ENCODE results near the gene MIR17HG. TPM values are rescaled to one million over a fixed set of nuclear protein-coding genes. Genes with fewer than 3 reads are reported as not detected.

Gene MIR17HG
- total RNA-seq, 1 donor from 2014 or later, result 0.82 TPM

GRCh38 chr13:91359631-91360030 lies 12.1 kb downstream of the MIR17HG start:
- H3K9me3 Mint-ChIP-seq (ENCODE audit: low read depth), result no peaks in the 10 kb centered on the region
- no peak for TF ChIP-seq CTCF (IDR thresholded peaks at IDR 0.05)
- no peaks in the 10 kb centered on the region for H3K27me3 Mint-ChIP-seq (ENCODE audit: low read depth)
- H3K36me3 Mint-ChIP-seq (ENCODE audit: low read depth), result peaks cover 13% of the 10 kb centered on the region
- no peak overlapping the region for H3K4me3 Mint-ChIP-seq (ENCODE audit: unreplicated experiment)
- H3K4me1 Mint-ChIP-seq (ENCODE audit: low read depth), result peaks cover 30% of the 10 kb centered on the region
- H3K27ac Mint-ChIP-seq (ENCODE audit: unreplicated experiment), result peak overlapping the region; percentile 24
- no peak for DNase-seq (ENCODE audit: low spot score)

GRCh38 chr13:91360246-91360751 lies 12.8 kb downstream of the MIR17HG start:
- no peak for DNase-seq (ENCODE audit: low spot score)
- Mint-ChIP-seq H3K27ac (ENCODE audit: unreplicated experiment) (no peak overlapping the region), H3K27me3 (ENCODE audit: low read depth) (no peaks in the 10 kb centered on the region), H3K4me3 (ENCODE audit: unreplicated experiment) (no peak overlapping the region), H3K36me3 (ENCODE audit: low read depth) (peaks cover 8% of the 10 kb centered on the region), H3K4me1 (ENCODE audit: low read depth) (peaks cover 25% of the 10 kb centered on the region), H3K9me3 (ENCODE audit: low read depth) (no peaks in the 10 kb centered on the region)
- TF ChIP-seq CTCF (IDR thresholded peaks at IDR 0.05), result no peak

GRCh38 chr13:91361755-91362271 lies 14.3 kb downstream of the MIR17HG start:
- Mint-ChIP-seq H3K4me1 (ENCODE audit: low read depth) (peaks cover 25% of the 10 kb centered on the region), H3K4me3 (ENCODE audit: unreplicated experiment) (no peak overlapping the region), H3K36me3 (ENCODE audit: low read depth) (peaks cover 2% of the 10 kb centered on the region), H3K27me3 (ENCODE audit: low read depth) (no peaks in the 10 kb centered on the region), H3K27ac (ENCODE audit: unreplicated experiment) (no peak overlapping the region), H3K9me3 (ENCODE audit: low read depth) (no peaks in the 10 kb centered on the region)
- no peak for TF ChIP-seq CTCF (IDR thresholded peaks at IDR 0.05)
- DNase-seq (ENCODE audit: low spot score), result no peak

- H3K9me3 Mint-ChIP-seq (ENCODE audit: low read depth), result no peaks in the 10 kb centered on the region
- TF ChIP-seq CTCF (IDR thresholded peaks at IDR 0.05), result no peak
- H3K27me3 Mint-ChIP-seq (ENCODE audit: low read depth), result no peaks in the 10 kb centered on the region
- H3K36me3 Mint-ChIP-seq (ENCODE audit: low read depth), result no peaks in the 10 kb centered on the region
- H3K4me1 Mint-ChIP-seq (ENCODE audit: low read depth), result peaks cover 17% of the 10 kb centered on the region
- DNase-seq (ENCODE audit: low spot score), result no peak
- H3K27ac Mint-ChIP-seq (ENCODE audit: unreplicated experiment), result no peak overlapping the region
- H3K4me3 Mint-ChIP-seq (ENCODE audit: unreplicated experiment), result no peak overlapping the region
These were observed 15.4 kb downstream of the MIR17HG start for GRCh38 chr13:91362908-91363307.

- no peaks in the 10 kb centered on the region for H3K36me3 Mint-ChIP-seq (ENCODE audit: low read depth)
- H3K4me1 Mint-ChIP-seq (ENCODE audit: low read depth), result peaks cover 14% of the 10 kb centered on the region
- no peak for TF ChIP-seq CTCF (IDR thresholded peaks at IDR 0.05)
- no peaks in the 10 kb centered on the region for H3K9me3 Mint-ChIP-seq (ENCODE audit: low read depth)
- no peaks in the 10 kb centered on the region for H3K27me3 Mint-ChIP-seq (ENCODE audit: low read depth)
- no peak overlapping the region for H3K27ac Mint-ChIP-seq (ENCODE audit: unreplicated experiment)
- DNase-seq (ENCODE audit: low spot score), result no peak
- H3K4me3 Mint-ChIP-seq (ENCODE audit: unreplicated experiment), result no peak overlapping the region
These were observed 20.6 kb downstream of the MIR17HG start for GRCh38 chr13:91368101-91368500.
